Measurements from ENCODE around the gene SRRM1.
"Not testable (repeated sequence)": the region's sequence is repeated elsewhere in the genome, so short reads cannot be mapped to it uniquely, and the experiment has no call there.

Gene SRRM1

GRCh38 chr1:24720152-24720551, 77.0 kb downstream of the SRRM1 start:
- no peak for TF ChIP-seq CTCF (IDR thresholded peaks at IDR 0.05; ENCODE audit: insufficient read depth, low read length)
- H3K27ac ChIP-seq (replicated peaks) = no peak overlapping the region
- H3K27me3 ChIP-seq (ENCODE audit: insufficient read depth, poor library complexity, severe bottlenecking) = no peaks in the 10 kb centered on the region
- H3K4me3 ChIP-seq (replicated peaks; ENCODE audit: insufficient read depth, low read length) = no peak overlapping the region
- no peak for DNase-seq (ENCODE audit: low read depth in 1 of 2, low spot score in 1 of 2)

- no peaks in the 10 kb centered on the region for H3K27me3 ChIP-seq (ENCODE audit: insufficient read depth, poor library complexity, severe bottlenecking)
- H3K27ac ChIP-seq (replicated peaks) = no peak overlapping the region
- H3K4me3 ChIP-seq (replicated peaks; ENCODE audit: insufficient read depth, low read length) = no peak overlapping the region
- TF ChIP-seq POLR2AphosphoS5 (IDR thresholded peaks at IDR 0.05; ENCODE audit: low read depth) (no peak), SPI1 (IDR thresholded peaks at IDR 0.05; ENCODE audit: borderline replicate concordance, low read depth) (no peak)
- DNase-seq (ENCODE audit: low read depth in 1 of 2, low spot score in 1 of 2) = no peak
Measured at GRCh38 chr1:24721533-24721932, 78.4 kb downstream of the SRRM1 start.

- H3K27me3 ChIP-seq (ENCODE audit: insufficient read depth, poor library complexity, severe bottlenecking); H3K27ac ChIP-seq (replicated peaks); DNase-seq (ENCODE audit: low read depth in 1 of 2, low spot score in 1 of 2); H3K4me3 ChIP-seq (replicated peaks; ENCODE audit: insufficient read depth, low read length): not testable (repeated sequence)
Measured at GRCh38 chr1:24722073-24723035, 79.3 kb downstream of the SRRM1 start.

All from HL-60 (cell line).